LNCAP (cell line): ENCODE data around the gene ZNF652.

Experiments used
- TF ChIP-seq, protein P1 (sequence below): fragments of 450-650 bp; IDR thresholded peaks from 2 replicates; pipeline ENCODE4 v1.5.1; 2017; ENCODE audit warnings: mild to moderate bottlenecking

Gene ZNF652

DNA sequence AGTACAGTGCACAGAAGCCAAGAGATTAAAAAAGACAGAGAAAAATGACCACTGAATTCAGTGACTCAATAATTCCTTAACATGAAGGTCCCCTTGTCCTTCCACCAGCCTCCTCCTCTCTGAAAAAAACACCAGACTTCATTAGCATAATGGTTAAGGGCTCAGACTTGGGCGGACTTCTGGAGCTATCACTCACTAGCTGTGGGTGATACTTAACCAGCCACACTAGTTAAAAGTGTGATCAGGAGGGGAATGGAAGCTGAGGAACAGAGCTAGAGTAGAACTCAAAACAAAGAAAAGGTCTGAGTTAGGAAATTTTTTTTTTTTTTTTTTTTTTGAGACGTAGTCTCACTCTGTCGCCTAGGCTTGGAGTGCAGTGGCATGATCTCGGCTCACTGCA lies 23.2 kb downstream of the ZNF652 start:
- TF ChIP-seq, protein P1, sequence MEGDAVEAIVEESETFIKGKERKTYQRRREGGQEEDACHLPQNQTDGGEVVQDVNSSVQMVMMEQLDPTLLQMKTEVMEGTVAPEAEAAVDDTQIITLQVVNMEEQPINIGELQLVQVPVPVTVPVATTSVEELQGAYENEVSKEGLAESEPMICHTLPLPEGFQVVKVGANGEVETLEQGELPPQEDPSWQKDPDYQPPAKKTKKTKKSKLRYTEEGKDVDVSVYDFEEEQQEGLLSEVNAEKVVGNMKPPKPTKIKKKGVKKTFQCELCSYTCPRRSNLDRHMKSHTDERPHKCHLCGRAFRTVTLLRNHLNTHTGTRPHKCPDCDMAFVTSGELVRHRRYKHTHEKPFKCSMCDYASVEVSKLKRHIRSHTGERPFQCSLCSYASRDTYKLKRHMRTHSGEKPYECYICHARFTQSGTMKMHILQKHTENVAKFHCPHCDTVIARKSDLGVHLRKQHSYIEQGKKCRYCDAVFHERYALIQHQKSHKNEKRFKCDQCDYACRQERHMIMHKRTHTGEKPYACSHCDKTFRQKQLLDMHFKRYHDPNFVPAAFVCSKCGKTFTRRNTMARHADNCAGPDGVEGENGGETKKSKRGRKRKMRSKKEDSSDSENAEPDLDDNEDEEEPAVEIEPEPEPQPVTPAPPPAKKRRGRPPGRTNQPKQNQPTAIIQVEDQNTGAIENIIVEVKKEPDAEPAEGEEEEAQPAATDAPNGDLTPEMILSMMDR = no peak

DNA sequence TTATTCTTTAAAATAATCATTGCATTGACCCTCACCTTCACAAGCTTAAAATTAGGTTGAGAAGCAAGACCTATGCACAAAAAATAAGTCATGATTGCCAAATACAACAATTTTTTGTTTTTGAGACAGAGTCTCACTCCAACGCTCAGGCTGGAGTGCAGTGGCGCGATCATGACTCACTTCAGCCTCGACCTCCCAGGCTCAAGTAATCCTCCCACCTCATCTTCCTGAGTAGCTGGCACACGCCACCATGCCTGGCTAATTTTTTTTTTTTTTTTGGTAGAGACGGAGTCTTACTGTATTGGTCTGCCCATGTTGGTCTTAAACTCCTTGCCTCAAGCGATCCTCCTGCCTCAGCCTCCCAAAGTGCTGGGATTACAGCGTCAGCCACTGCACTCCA lies 24.2 kb downstream of the ZNF652 start:
- TF ChIP-seq, protein P1 = no peak

DNA sequence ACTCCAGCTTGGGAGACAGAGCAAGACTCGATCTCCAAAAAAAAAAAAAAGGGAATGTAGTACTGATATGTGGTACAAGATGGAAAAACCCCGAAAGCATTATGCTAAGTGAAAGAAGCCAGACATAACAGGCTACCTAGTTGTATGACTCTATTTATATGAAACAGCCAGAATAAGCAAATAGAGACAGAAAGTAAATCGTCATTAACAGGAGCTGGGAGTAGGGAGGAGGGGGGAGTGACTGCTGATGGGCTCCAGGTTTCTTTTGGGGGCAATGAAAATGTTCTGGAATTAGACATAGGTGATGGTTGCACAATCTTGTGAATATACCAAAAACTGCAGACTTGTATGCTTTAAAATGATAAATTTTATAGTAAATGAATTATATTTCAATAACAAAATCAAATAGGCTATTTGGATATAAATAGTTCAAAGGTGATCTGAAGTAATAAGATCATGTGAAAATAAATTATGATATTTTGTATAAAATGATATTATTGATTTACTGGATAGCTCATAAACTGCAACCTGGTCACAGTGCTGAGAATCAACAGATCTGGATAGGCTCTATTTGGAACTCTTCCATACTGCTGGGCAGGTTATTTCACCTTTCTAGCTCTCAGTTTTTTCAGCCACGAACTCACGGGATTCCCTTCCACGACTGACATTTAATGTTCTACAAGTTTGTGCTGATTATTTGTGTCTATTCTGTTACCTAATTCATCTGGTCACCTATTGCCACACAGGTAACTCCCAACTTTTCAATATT lies 27.1 kb downstream of the ZNF652 start:
- TF ChIP-seq, protein P1 = no peak

DNA sequence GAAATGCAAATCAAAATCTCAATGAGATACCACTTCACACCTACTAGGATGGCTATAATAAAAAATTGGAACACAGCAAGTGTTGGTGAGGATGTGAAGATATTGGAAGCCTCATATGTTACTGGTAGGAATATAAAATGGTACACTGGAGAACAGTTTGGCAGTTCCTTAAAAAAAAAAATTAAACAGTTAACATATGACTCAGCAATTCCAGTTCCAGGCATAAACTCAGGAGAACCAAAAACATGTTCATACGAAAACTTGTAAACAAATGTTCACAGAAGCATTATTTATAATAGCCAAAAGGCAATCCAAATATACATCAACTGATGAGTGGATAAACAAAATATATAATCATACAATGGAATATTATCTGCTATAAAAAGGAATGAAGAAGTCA lies 28.2 kb downstream of the ZNF652 start:
- TF ChIP-seq, protein P1 = no peak

DNA sequence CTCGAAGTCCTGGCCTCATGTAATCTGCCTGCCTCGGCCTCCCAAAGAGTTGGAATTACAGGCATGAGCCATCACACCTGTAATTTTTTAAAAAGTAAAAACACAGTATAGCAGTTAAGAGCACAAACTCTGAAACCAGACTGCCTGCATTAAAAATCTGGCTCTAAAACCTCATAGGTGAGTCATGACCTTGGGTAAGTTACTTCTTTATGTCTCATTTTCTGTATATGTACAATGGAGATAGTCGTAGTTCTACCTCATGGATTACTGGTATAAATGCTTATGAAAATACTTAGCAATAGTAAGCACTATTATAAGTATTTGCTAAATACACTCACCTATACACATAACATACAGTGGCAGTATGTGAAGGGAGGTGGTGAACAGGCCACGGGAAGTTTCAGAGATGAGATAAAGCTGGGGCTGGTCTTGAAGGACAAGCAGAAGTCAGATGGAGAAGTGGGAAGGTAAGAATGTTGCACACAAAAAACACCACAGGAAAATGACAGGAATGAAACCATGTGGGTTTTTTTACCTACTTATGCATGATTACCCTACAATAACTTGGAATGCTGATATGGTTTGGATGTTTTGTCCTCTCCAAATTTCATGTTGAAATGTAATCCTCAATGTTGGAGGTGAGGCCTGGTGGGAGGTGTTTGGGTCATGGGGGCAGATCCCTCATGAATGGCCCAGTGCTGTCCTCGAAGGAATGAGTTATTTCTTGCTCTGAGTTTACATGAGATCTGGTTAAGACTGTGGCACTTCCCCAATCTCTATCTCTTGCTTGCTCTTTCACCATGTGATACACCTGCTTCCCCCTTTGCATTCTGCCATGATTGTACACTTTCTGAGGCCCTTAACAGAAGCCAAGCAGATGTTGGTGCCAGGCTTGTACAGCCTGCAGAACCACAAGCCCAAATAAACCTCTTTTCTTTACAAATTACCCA lies 33.9 kb downstream of the ZNF652 start:
- TF ChIP-seq, protein P1 = no peak

DNA sequence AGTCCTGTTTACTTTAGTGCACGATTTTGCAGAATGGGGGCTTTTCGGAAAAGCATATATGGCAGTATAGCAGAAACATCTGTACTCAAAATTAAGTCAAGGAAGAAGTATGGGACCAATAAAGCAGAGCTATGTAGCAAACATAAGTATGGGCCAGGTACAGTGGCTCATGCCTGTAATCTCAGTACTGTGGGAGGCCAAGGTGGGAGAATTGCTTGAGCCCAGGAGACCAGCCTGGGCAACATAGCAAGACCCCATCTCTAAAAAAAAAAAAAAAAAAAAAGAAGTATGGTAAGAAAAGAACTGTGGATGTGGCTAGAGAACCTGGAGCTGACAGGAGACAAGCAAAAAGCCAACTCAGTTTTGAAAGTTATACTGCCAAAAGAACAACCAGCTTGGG lies 36.1 kb downstream of the ZNF652 start:
- TF ChIP-seq, protein P1 = no peak

DNA sequence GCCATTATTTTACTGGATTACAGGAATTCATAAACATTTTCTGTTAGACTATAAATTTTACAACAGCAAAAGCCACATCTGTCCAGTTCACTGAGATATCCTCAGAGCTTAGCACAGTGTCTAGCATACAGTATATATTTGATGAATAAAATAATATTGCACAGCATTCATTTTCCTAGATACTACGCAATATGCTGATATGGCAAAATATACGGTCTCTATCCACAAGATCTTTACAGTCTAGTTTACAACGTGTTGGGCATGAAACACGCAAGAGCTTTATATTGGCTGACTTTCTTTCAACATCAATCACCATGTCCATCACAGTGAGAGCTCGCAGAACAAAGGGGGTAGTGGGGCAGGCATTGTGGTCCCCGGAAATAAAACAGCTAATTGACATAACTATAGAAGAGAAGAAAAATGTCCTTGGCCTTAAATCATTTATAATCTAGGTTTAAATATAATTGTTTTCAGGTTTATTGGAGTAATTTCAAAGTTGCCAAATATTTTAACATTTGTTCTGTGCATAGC lies 43.5 kb downstream of the ZNF652 start:
- TF ChIP-seq, protein P1 = no peak
